GM12801 (cell line): Measurements from ENCODE around the gene VDAC1.

Source experiments
- CTCF ChIP-seq: IDR thresholded peaks from one replicate; pipeline ENCODE4 v1.5.1; 2011; ENCODE audit warnings: control low read depth; ENCODE audit not compliant: insufficient read length; ENCODE audit errors: extremely low read depth

Gene VDAC1

GRCh38 chr5:133941456-133942196 lies 63.1 kb downstream of the VDAC1 start:
- TF ChIP-seq CTCF, result no peak

- TF ChIP-seq CTCF, result no peak
Observed at GRCh38 chr5:133939668-133940067, 65.1 kb downstream of the VDAC1 start.

- no peak for TF ChIP-seq CTCF
Observed at GRCh38 chr5:133938929-133939328, 65.8 kb downstream of the VDAC1 start.

GRCh38 chr5:133938039-133938821 lies 66.5 kb downstream of the VDAC1 start:
- TF ChIP-seq CTCF, result no peak

- TF ChIP-seq CTCF, result no peak
Observed at GRCh38 chr5:133936651-133937015, 68.1 kb downstream of the VDAC1 start.

- no peak for TF ChIP-seq CTCF
Observed at GRCh38 chr5:133935667-133935940, 69.2 kb downstream of the VDAC1 start.

- TF ChIP-seq CTCF, result no peak
Observed at GRCh38 chr5:133934822-133935666, 69.7 kb downstream of the VDAC1 start.
